Measurements from ENCODE around the gene NPAS3.

- TF ChIP-seq CTCF (conservative IDR thresholded peaks at IDR 0.05) (no peak), EZH2 (IDR thresholded peaks at IDR 0.05; ENCODE audit: low read depth) (no peak)
Observed at GRCh38 chr14:33123281-33123680, 184.6 kb downstream of the NPAS3 start.
